Suprapubic skin (tissue), 3 donors: Measurements from ENCODE around the gene NDRG4.

Experiments used
- POLR2A ChIP-seq, 2 donors: fragments of 450-650 bp; IDR thresholded peaks; one replicate each; pipeline ENCODE4 v1.6.1; 2017; ENCODE audit warnings: antibody characterized with exemption in 2 of 2, mild to moderate bottlenecking in 2 of 2, moderate library complexity in 2 of 2
- TF ChIP-seq, protein P1 (sequence below), 2 donors: fragments of 200-600 bp in 1 of 2; fragments of 450-650 bp in 1 of 2; sonication (generic) in 1 of 2; IDR thresholded peaks; one replicate each; pipeline ENCODE4 v1.5.1; 2016 to 2019; ENCODE audit warnings: antibody characterized with exemption in 2 of 2, mild to moderate bottlenecking in 1 of 2, moderate library complexity in 1 of 2

DNA sequence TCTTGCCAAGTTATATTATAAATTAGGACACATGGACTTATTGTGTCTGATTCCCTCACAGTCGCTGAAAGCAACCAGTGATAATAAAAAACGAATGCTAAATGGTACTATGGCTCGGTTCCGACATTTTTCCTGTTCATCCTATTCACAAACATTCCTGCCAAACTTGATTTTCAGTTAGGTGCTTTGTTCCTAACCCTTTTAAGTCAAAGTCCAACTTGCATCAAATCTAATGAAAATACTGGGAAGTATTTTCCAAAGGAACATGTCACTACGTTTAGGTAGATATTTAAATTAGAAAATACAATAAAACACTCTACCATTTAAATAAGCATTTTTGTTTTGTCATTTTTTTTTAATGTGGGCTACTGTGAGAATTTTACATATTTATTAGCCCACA is 36.3 kb downstream of the NDRG4 start:
- TF ChIP-seq, protein P1, sequence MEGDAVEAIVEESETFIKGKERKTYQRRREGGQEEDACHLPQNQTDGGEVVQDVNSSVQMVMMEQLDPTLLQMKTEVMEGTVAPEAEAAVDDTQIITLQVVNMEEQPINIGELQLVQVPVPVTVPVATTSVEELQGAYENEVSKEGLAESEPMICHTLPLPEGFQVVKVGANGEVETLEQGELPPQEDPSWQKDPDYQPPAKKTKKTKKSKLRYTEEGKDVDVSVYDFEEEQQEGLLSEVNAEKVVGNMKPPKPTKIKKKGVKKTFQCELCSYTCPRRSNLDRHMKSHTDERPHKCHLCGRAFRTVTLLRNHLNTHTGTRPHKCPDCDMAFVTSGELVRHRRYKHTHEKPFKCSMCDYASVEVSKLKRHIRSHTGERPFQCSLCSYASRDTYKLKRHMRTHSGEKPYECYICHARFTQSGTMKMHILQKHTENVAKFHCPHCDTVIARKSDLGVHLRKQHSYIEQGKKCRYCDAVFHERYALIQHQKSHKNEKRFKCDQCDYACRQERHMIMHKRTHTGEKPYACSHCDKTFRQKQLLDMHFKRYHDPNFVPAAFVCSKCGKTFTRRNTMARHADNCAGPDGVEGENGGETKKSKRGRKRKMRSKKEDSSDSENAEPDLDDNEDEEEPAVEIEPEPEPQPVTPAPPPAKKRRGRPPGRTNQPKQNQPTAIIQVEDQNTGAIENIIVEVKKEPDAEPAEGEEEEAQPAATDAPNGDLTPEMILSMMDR (IDR thresholded peaks at IDR 0.05), result no peak
- TF ChIP-seq POLR2A (IDR thresholded peaks at IDR 0.05), result no peak
